HG03135 (cell line): ENCODE measurements around the gene OR4C6.
A peak's percentile ranks its signal among the peaks of the same experiment; 100 is the strongest.

Source experiments
- ATAC-seq: cut with Tn5 transposase; IDR thresholded peaks from one replicate; pipeline ENCODE4 v1.9.1; 2021; ENCODE audit warnings: mild to moderate bottlenecking, moderate library complexity; ENCODE audit not compliant: unreplicated experiment

OR4C6 gene

DNA sequence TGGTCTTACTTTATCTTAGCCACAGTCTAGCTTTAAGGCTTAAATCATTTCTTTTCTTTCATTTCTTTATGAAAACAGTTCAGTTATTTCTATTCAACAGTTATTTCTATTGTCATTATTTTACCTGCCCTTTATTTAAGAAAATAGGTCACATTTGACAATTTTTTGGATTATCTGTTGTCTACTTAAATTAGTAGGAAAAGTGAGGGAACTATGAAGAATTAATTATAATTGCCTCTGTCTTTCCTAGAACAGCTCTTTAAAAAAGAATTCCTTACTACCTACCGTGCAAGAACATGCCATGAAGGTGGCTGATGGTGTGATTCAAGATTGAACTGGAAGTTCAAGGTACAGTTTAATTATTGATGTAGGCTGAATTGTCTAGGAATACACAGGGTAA is at the start of gene OR4C6:
TSS of gene OR4C6 (plus strand) at position 301 of the 400 bp plus-strand sequence. CDS start 2,966 bp downstream, outside the sequence.
- no peak for ATAC-seq

DNA sequence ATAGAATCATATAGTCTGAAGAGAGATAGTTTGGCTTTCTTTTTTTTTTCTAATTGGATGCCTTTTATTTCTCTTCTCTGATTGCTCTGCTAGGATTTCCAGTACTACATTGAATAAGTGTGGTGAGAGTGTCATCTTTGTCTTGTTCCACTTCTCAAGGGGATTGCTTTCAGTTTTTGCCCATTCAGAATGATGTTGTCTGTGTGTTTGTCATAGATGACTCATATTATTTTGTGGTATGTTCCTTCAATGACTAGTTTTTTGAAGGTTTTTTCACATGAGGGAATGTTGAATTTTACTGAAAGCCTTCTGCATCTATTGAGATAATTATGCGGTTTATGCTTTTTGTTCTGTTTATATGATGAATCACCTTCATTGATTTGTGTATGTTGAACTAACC is 37.5 kb upstream of the OR4C6 start:
- ATAC-seq: no peak

DNA sequence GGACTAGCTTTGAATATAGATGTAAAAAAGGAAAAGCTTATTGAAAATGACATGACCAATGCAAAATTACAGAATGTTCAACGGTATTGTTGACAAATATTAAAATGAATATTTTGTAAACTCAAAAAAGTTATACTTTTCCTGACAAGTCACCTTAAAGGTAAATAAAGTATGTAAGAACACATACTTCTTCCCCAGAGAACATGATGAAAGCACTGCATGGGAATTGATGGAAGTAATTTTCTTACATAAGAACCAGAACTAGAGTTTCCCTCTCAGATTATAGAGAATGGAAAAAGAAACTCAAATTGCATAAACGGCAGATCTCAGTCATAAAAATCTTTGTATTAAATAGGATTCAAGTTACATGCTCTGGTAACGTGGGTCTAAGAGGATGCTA is 27.2 kb upstream of the OR4C6 start, which contains the start of gene OR4P4:
TSS of gene OR4P4 (plus strand) at position 301 of the 400 bp plus-strand sequence.
- no peak for ATAC-seq

DNA sequence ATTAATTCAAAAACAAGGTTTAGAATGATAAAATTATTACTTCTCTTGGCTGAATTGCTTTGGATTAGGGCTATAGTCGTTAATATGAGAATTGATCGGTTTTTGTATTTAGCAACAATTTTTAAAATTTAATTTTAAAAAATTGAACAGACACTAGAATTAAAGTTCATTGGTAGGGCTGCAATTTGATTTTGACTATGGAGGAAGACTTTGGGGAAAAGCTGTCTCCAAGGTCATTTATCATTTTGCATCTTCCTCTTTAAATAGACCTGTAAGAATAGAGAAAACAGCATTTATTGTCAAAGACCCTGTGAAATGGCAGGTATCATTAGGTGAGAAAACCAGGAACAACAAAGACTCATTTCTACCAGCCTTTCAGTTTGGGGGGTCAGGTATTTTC is 14.0 kb upstream of the OR4C6 start, which contains the start of gene OR4S2:
TSS of gene OR4S2 (plus strand) at position 301 of the 400 bp plus-strand sequence. CDS start 2,577 bp downstream, outside the sequence.
- ATAC-seq: no peak

DNA sequence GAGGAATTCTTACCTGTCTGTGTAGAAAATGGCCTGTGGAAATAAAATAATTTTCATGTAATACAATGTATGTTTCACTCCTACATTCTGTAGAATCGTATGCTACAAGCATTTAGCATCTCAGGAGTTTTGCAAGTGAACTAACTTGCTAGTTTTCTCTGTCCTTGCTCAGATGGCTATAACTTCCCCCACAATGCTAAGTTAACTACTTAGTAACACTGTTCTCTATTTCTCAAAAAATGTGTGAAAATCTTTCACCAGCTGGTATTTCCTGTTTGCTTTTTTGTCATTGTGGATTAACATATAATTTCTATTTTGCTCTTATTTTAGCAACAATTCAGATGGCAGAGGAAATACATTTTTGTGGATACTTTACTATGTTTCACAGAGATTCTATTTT is 9.4 kb upstream of the OR4C6 start:
- ATAC-seq: no peak

DNA sequence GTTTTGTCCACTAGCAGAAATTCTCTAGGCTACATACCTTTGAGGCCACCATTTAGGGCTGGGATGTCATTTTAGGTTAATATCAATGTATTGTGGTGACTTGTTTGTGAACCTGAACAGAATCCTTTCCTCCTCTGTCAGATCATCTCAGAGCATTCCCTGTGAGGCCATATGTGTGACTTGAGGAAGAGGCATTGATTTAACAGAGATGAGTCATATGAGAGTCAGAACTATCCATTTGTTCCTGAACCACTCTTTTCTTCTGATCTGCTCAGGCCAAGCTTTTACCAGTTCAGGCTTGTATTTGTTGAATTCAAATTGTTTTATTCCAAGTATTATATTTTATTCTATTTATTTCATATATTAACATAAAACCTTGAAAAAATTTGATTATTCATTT is 6.9 kb upstream of the OR4C6 start:
- ATAC-seq: no peak

DNA sequence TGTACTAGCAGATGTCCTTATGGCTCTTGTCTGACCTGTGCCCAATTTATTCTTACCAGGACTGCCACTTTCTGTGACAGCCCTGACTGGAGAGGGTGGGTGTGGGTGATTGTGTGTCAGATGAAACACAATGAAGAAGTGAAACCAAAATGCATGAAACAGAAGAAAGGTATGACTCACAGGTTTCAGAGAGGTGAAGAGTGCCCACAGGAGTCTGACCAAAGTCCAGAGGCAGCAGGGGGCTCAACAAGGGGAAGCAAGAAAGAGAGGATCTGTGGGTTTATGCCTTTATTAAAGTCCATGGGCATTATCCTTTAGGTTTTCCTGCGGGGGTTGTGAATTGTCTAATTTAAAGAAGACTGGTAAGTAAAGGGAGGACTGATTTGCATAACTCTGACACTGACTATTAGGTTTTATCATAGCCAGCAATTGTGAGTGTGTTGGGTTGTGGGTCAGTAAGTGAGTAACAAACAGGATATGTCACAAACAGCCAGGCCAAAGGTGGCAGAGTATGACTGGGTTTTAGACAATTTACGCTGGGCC is 3.9 kb upstream of the OR4C6 start:
- ATAC-seq: peak; percentile 98

DNA sequence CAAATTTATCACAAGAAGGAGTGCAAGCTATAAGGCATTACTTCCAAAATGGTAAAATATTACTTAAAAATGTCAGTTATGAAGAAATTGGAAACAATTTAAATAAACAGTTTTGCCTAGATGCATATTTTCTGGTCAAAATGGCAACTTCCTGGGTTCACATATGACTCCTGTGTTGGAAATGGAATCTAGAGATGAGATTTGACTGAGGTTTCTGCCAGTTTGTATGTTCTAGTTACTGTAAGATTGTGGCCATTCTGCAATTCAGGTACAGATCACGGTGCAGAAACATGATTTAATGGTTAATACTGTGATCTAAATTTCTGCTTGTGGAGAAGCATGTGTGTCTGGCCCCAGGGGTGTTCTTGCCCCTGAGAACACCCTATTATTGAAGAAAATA is 3.4 kb upstream of the OR4C6 start:
- ATAC-seq: peak; percentile 24

DNA sequence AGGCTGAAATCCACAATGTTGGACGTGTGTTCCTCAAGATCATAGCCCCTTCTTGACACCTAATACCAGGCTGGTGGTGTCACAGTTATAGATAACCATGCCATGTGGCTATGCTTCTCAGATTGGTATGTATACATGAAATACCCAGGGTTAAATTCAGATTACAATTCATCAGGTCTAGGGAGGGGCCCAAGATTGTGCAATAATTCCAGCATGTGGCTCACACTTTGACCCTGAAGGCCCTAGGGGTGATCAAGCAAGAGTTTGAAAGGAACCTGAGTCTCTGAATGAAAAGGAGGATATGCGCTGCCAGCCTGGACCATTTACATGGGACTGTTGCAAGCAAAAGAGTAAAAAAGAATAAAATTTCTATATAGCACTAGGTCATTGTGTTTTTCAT is 7.4 kb downstream of the OR4C6 start:
- no peak for ATAC-seq

DNA sequence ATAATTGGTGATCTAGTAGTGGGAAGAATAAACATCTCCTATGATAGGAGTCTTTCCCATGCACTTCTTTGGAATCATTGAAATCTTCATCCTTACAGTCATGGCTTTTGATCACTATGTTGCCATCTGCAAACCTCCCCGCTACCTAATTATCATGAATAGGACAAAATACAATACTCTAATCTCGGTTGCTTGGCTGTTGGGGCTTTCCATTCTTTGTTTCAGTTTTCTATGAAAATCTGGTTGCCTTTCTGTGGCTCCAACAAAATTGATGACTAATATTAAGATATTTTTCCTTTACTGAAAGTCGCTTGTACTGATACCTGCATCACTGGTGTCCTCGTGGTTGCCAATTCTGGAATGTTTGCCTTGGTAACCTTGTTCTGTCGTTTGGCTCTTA is 11.9 kb downstream of the OR4C6 start:
- ATAC-seq: no peak

DNA sequence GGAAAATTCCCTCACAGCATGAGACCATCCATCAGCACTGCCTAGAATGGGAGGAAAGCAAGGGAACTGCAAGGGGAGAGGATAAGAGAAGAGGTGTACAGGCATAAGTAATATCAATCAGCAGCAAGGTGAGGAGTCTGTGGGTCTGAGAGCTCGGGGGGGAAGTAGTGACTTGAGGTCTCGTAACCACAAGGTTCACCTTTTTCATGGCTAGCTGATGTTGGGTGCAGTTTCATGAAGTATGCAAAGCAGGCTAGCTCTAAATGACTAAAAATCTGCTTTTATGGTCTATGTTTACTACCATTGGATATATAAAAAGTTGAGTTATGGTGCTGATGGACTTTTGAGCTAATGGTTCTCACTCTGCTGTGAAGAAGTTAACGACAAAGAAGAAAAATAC is 35.8 kb downstream of the OR4C6 start:
- no peak for ATAC-seq

DNA sequence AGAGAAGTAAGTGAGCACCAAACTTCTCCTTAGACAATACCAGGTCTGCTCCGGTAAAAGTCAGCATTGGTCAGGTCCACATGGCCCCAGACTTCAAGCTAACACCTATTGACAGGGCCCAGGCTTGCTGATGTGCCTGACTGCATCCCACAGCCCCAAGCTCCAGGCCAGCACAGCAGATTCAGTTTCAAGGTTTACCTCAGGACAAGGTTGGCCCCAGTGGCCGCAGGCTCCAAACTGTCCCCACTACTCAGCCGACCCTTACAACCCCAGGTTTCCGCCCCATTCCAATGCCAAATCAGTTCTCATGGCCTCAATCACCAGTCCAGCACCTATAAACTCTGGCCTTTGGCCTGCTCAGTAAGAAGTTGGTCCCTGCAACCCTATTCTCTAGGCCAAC is 39.4 kb downstream of the OR4C6 start:
- ATAC-seq: no peak

DNA sequence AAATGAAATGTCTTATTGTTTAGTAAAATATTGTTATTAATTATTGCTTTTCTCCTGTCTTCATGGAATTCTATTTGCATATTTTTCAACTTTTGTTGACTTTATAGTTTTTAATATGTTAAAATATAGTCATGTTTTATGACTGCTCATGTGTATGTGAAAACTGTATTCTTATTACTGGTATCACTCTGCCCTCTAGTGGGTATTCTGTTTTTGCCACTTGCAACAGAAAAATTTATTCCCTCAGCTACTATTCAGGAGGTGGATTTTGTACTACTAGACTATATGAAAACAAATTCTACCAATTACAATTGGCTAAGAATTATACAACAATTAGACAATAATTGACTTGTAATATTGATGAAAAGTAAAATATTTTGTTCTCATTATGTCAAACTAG is 45.0 kb downstream of the OR4C6 start:
- ATAC-seq: no peak

DNA sequence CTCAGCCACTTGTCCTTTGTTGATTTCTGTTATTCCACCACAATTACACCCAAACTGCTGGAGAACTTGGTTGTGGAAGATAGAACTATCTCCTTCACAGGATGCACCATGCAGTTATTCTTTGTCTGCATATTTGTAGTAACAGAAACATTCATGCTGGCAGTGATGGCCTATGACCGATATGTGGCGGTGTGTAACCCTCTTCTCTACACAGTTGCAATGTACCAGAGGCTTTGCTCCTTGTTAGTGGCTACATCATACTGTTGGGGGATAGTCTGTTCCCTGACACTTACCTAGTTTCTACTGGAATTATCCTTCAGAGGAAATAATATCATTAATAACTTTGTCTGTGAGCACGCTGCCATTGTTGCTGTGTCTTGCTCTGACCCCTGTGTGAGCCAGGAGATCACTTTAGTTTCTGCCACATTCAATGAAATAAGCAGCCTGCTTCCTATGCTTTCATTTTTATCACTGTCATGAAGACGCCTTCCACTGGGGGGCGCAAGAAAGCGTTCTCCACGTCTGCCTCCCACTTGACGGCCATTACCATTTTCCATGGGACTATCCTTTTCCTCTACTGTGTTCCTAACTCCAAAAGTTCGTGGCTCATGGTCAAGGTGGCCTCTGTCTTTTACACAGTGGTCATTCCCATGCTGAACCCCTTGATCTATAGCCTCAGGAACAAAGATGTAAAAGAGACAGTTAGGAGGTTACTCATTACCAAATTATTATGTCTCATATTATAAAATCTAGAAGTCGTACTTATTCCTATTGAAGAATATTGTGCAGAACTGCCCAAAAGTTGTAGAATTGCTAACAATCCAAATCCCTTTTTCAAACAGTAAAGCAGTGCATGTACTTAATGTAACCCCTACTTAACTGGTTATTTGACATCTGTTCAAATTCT is 53.2 kb downstream of the OR4C6 start:
- no peak for ATAC-seq
